GM18505 (cell line): ENCODE results near the gene IRGQ.
"Not testable (repeated sequence)": the region's sequence is repeated elsewhere in the genome, so short reads cannot be mapped to it uniquely, and the experiment has no call there.

Experiments used
- ATAC-seq: cut with Tn5 transposase; IDR thresholded peaks from one replicate; pipeline ENCODE4 v1.9.1; 2021; ENCODE audit not compliant: unreplicated experiment
- POLR2A ChIP-seq: IDR thresholded peaks from 4 replicates; pipeline ENCODE4 v1.6.1; 2011; ENCODE audit warnings: borderline replicate concordance; ENCODE audit not compliant: insufficient read depth, insufficient read length; ENCODE audit errors: extremely low read depth

Gene IRGQ

GRCh38 chr19:43596842-43597461, 1.0 kb upstream of the IRGQ start:
- ATAC-seq: no peak
- no peak for TF ChIP-seq POLR2A

- no peak for TF ChIP-seq POLR2A
- peak; percentile 2 for ATAC-seq
These were observed 332 bp downstream of the IRGQ start for GRCh38 chr19:43595605-43595998.

DNA sequence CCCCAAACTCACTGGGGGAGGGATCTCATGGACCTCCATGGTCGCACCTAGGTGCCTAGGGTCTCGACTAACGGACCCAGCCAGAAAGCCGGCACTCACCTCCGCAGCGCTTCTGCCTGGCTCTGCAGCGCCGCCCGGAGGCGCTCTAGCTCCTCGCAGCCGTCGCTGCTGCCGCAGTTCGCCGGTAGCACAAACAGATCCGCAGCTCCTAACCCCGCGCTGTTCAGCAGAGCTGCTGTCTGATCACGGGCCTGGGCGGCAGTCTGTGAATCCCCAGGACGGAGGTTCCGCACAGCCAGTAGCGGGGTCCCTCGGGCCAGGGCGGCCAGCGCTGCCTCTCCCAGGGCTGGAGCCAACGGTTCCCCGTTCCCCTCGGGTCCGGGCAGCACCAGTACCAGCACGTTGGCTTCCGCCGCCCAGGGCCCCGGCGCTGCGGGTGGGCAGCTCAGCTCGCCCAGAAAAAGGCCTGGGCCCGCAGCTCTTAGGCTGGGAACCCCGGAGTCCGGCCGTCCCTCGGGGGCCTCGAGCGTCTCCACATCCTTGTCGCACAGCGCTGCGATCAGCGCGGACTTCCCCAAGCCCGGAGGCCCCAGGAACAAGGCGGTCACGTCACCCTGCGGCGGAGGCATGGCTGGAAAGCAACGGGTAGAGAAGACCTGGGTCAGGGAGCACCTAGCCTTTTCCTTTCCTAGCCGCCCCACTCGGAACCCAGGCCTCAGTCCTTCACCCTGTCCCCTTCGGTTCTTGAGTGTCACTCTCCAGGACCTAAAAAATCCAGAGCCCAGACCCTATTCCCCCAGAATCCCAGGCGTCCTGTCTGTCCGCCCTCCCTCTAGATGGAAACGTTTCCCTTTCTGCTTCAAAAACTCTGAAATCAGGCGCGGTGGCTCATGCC, 977 bp downstream of the IRGQ start:
- TF ChIP-seq POLR2A: no peak
- peak; percentile 34 for ATAC-seq

- ATAC-seq: no peak
- no peak for TF ChIP-seq POLR2A
These were observed 1.7 kb downstream of the IRGQ start for GRCh38 chr19:43594081-43594697.

DNA sequence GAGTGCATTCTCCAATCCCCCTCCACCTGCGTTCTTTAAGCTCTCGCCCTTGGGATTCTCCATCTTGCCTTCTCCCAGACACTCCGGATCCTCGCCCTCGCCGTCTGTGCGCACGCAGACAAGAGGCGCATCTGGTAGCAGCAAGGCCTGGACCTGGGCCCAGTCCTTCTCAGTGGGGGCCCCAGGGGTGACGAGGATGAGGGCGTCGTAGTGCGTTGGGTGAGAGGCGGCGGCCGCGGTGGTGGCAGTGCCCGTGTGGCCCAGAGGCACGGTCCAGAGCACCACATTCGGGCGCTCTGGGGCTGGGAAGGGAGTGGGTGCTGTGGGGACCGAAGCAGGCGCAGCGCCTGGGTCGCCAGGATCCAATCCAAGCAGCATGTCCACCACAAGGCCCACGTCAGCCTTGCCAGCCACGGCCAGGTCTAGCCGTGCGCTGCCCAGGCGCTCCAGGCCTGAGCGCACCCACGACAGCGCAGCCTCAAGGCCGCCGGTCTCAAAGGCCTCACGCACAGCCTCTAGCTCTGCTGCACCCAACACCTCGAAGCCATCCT, 3.1 kb downstream of the IRGQ start:
- TF ChIP-seq POLR2A: no peak
- ATAC-seq: no peak

GRCh38 chr19:43591904-43592772, 3.8 kb downstream of the IRGQ start:
- ATAC-seq: no peak
- TF ChIP-seq POLR2A: no peak

- ATAC-seq: no peak
- no peak for TF ChIP-seq POLR2A
These were observed 6.3 kb downstream of the IRGQ start for GRCh38 chr19:43589678-43590077.

DNA sequence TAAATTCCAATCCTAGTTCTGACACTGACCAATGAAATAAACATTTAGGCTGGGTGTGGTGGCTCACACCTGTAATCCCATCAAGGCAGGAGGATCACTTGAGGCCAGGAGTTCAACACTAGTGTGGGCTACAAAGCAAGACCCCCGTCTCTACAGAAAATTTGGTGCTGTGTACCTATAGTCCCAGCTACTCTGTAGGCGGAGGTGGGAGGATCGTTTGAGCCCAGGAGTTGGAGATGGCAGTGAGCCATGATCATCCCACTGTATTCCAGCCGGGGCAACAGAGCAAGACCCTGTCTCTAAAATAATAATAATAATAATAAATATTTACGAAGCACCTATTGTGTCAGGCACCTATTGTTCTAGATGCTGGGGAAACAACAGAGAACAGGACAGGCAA, 6.7 kb downstream of the IRGQ start:
- no peak for ATAC-seq
- TF ChIP-seq POLR2A: no peak

DNA sequence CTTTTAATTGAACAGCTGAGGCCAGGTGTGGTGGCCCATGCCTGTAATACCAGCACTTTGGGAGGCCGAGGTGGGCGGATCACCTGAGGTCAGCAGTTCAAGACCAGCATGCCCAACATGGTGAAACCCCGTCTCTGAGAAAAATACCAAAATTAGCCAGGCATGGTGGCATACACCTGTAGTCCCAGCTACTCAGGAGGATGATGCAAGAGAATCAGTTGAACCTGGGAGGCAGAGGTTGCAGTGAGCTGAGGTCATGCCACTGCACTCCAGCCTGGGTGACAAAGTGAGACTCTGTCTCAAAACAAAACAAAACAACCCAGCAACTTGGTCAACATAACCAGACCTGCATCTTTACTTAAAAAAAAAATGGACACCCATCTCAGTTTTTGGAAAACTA, 8.9 kb downstream of the IRGQ start:
- not testable (repeated sequence) for ATAC-seq

DNA sequence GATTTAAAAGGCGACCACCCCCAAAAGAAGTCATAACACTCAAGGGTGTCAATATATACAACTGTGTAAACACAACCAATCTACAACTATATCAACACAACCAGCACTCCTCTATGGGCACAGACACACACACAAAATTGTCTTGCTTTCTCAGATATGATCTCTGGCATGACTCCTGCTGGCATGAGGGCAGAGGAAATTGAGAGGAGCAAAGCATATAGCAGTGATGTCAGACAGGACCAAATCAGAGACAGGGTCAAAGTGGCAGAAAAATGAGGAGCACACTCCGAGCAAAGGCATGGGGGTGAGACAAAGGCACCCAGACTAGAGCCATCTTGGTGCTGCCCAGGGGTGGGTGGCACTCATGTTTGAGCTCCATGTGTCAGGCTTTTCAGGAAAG, 9.6 kb downstream of the IRGQ start:
- ATAC-seq: no peak
- TF ChIP-seq POLR2A: no peak

DNA sequence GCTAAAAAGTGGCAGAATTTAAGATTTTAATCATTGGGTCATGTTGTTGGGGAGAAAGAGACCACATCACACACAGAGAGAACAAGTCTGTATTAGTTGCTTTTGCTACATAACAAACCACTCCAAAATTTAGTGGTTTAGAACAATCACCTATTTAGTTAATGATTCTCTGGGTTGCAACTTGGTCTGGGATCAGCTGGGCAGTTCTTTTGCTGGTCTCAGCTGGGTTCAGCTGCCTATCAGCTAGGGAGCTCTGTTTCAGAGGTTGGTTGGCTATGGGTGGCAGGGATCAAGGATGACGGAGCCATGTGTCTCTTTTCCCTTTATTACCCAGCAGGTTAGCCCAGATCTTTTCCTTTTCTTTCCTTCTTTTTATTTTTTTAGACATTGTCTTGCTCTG, 11.4 kb downstream of the IRGQ start:
- ATAC-seq: no peak
- no peak for TF ChIP-seq POLR2A

- no peak for TF ChIP-seq POLR2A
- ATAC-seq: no peak
These were observed 13.4 kb downstream of the IRGQ start for GRCh38 chr19:43582495-43582894.

- TF ChIP-seq POLR2A: no peak
- no peak for ATAC-seq
These were observed 14.5 kb downstream of the IRGQ start for GRCh38 chr19:43581467-43581866.

DNA sequence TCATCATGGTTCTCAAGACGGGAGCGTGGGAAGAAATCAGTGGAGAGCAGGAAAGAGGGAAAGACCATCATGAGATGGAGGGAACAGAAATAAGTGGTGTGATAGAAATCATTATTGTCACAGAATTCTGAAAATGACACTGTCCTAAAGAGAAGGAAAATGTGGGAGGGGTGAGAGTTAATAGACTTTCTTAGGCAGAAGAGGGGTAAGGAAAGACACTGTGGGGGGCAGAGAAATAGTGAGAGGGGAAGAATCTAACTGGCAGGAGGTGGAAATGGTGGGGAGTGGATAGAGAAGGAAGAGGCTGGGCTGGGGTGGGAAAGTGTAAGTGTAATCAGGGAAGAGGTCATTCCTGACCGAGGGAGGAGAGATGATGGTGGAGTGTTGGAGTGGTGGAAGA, 17.1 kb downstream of the IRGQ start:
- no peak for ATAC-seq
- no peak for TF ChIP-seq POLR2A
